AG04449 (cell line): ENCODE data around the gene ART5.

ENCODE experiments used
- CTCF ChIA-PET: fragments of 350-600 bp; formaldehyde crosslinking; extraction: SDS; loops from one replicate; lab custom pipeline; 2021; ENCODE audit warnings: antibody characterized with exemption; lab: Yijun Ruan, JAX
- POLR2A ChIA-PET: fragments of 400-600, 350-600 bp; formaldehyde crosslinking; extraction: SDS; loops from one replicate; lab custom pipeline; 2020; ENCODE audit warnings: antibody characterized with exemption, inconsistent platforms; lab: Yijun Ruan, JAX
- DNase-seq: peaks from one replicate; pipeline ENCODE4 v3.0.0-alpha.2; 2010; ENCODE audit warnings: low read depth, low spot score
- H3K4me3 ChIP-seq: 2 replicates; pipeline ENCODE4 v1.5.1; 2011; ENCODE audit warnings: low read depth, mild to moderate bottlenecking, control low read depth, low read length
- TF ChIP-seq, protein P1 (sequence below): IDR thresholded peaks from one replicate; pipeline ENCODE4 v1.5.1; 2011; ENCODE audit warnings: mild to moderate bottlenecking, moderate library complexity, low read length, control low read depth, inconsistent platforms; ENCODE audit not compliant: insufficient read depth; ENCODE audit errors: missing control alignments

ART5 gene

DNA sequence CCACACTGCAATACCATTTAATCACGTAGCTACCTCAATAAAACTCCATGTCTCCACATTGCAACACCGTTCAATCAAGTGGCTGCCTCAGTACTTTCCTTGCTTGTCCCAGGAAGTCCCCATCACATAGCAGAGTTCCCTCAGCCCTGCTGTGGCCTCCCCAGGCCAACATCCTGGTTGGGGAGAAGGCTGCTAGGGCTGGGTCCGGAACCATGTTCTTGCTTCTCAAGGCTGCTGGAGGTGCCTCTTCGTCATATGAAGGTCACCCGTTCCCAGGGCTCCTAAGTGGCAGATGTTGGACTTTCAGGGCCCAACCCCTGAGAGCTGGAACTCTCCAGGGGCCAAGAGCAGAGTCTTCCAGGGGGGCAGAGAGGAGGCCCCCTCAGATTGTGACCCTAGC is 3.3 kb downstream of the ART5 start:
- DNase-seq = no peak
- no peak overlapping the region for H3K4me3 ChIP-seq
- TF ChIP-seq, protein P1, sequence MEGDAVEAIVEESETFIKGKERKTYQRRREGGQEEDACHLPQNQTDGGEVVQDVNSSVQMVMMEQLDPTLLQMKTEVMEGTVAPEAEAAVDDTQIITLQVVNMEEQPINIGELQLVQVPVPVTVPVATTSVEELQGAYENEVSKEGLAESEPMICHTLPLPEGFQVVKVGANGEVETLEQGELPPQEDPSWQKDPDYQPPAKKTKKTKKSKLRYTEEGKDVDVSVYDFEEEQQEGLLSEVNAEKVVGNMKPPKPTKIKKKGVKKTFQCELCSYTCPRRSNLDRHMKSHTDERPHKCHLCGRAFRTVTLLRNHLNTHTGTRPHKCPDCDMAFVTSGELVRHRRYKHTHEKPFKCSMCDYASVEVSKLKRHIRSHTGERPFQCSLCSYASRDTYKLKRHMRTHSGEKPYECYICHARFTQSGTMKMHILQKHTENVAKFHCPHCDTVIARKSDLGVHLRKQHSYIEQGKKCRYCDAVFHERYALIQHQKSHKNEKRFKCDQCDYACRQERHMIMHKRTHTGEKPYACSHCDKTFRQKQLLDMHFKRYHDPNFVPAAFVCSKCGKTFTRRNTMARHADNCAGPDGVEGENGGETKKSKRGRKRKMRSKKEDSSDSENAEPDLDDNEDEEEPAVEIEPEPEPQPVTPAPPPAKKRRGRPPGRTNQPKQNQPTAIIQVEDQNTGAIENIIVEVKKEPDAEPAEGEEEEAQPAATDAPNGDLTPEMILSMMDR = no peak
- CTCF ChIA-PET = no interaction called here
- POLR2A ChIA-PET = no interaction called here

DNA sequence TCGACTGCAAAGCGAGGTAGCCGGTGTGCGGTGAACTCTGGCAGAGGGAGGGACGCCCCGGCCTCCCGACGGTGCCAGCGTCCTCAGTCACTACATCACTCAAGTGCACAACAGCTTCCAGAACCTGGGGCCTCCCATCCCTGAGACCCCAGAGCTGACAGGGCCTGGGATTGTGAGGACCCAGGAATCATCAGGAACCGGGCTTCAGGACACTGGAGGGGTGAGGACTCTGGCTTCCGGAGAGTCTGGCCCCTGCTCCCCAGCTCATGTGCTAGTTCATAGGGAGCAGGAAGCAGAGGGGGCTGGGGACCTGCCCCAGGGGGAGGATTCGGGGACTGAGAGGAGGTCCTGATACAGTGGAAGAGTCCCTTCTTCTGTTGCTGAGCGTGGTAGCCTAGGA is 4.6 kb downstream of the ART5 start:
- CTCF ChIA-PET = no interaction called here
- TF ChIP-seq, protein P1 = no peak
- H3K4me3 ChIP-seq = no peak overlapping the region
- POLR2A ChIA-PET = no interaction called here
- no peak for DNase-seq

DNA sequence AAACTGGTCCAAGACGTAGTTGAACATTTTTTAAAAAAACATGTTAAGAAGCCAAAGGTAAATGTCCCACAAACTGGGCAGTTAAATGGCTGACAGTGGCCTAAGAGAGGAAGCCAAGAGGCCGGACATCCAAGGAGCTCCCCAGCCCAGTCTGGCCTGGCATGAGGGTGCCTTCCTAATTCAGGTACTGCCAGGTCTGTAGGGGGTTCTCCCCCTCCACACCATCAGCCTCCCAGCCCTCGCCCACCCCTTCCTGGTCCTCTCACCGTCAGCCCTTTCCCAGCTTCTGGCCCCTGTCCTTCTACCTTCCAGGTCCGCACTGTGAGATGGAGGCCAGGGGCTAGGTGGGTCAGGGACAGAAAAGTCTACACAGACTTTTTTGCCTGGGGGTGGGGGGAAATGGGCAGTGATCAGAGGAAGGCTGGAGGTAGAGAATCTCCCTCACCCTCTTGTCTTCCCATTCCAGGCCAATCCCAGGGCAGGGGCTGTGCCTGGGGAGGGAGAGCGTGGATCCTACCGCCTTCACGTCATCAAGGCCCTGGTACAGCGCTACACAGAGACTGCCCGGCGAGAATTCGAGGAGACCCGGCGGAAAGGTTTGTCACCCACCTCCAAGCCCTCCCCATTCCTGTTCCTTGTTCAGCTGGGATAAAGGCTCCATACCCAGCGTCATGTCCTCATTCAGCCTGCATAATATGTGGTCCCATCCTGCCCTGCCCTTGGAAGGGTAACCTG is 6.0 kb downstream of the ART5 start:
- H3K4me3 ChIP-seq = no peak overlapping the region
- no peak for DNase-seq
- POLR2A ChIA-PET = no interaction called here
- CTCF ChIA-PET = no interaction called here
- TF ChIP-seq, protein P1 = no peak

DNA sequence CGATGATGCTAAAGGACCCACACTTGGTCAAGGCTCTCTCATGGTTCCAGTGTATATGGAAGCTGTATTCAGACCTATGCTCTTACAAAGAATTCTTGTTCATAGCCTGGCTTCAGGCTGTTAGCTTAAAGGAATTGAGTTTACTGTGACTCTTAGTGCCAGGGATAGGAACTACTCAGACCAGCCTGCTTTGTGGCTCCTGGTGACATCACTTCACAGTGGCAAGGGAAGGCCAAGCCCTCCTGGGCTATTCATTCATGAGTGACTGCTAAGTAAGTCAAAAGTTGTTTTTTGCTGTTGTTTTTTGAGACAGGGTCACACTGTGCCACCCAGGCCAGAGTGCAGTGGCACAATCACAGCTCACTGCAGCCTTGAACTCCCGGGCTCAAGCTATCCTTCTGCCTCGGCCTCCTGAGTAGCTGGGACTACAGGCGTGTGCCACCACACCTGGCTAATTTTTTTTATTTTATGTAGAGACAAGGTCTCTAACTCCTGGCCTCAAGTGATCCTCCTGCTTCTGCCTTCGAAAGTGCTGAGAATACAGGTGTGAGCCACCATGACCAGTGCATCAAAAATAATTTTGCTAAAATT is 9.6 kb downstream of the ART5 start:
- no peak overlapping the region for H3K4me3 ChIP-seq
- no peak for DNase-seq
- TF ChIP-seq, protein P1 = no peak
- ChIA-PET CTCF (interaction anchor here (1.1 kb wide), 2 partner anchors 11 to 22 kb away, joined by 3 to 4 read pairs; no protein-coding TSS in a partner anchor), POLR2A (no interaction called here)

DNA sequence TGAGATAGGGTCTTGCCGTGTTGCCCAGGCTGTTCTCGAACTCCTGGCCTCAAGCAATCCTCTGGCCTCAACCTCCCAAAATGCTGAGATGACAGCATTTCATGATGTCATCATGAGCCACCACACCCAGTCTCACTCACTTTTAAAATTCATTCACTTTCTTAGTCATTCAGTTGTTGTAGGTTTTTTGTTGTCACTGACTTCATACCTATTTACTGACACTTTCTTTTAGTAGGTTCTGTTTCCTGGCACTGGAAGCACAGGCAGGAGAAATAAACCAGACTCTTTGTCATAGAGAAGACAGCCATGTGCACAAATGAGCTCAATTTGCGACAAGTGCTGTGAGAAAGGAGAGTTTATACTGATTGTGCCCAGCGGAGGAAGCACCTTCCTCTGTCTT is 10.5 kb downstream of the ART5 start:
- DNase-seq = no peak
- ChIA-PET CTCF (interaction anchor here (1.1 kb wide), 1 partner anchor 12 kb away, joined by 3 read pairs; no protein-coding TSS in a partner anchor), POLR2A (no interaction called here)

DNA sequence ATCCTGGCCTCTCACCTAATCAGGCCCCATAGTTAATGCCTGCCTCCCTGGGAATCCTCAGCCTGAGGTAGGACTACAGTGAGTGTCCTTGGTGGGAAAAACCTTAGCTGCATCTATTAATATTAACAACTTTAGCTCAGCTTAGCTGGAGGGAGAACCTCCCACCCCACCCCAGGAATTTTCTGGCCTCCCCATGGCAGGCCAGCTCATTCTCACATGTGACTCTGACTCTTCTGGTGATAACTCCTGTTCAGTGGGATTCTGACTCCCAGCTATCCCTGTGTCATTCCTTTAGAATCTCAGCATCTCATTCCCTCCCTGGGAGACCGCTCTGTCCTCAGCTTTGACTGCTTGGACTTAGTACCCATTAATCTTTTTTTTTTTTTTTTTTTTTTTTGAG is 14.5 kb downstream of the ART5 start:
- ChIA-PET POLR2A (interaction anchor here (0.5 to 0.7 kb wide), 3 partner anchors 13 to 1550 kb away, joined by 3 read pairs; no protein-coding TSS in a partner anchor), CTCF (interaction anchor here (1.1 to 2.1 kb wide), 4 partner anchors 12 to 214 kb away, joined by 3 to 10 read pairs (median 4); no protein-coding TSS in a partner anchor)
- no peak overlapping the region for H3K4me3 ChIP-seq
- peak; percentile 60 for DNase-seq
- TF ChIP-seq, protein P1 = no peak

More for the DNA sequence above, 10.5 kb downstream of the ART5 start:
- no peak overlapping the region for H3K4me3 ChIP-seq
- TF ChIP-seq, protein P1 = no peak
